NCI-H446 (cell line): ENCODE measurements around the gene MVK.

Source experiments
- DNase-seq, 2 experiments: peaks; one replicate each; lab custom pipeline; 2025; lab: John Stamatoyannopoulos, UW

MVK gene

GRCh38 chr12:109545826-109546225 is 27.8 kb upstream of the MVK start:
- no peak for DNase-seq

GRCh38 chr12:109547286-109547685 is 26.3 kb upstream of the MVK start:
- DNase-seq: no peak

GRCh38 chr12:109548258-109548657 is 25.3 kb upstream of the MVK start:
- no peak for DNase-seq

- DNase-seq: peak in 1 of 2 experiments; percentile 23
Measured at GRCh38 chr12:109549613-109550270, 23.9 kb upstream of the MVK start.

GRCh38 chr12:109550281-109550680 is 23.3 kb upstream of the MVK start:
- no peak for DNase-seq

- no peak for DNase-seq
Measured at GRCh38 chr12:109551108-109551507, 22.5 kb upstream of the MVK start.

- DNase-seq: no peak
Measured at GRCh38 chr12:109552971-109553370, 20.6 kb upstream of the MVK start.

- DNase-seq: no peak
Measured at GRCh38 chr12:109553483-109553882, 20.1 kb upstream of the MVK start.

GRCh38 chr12:109553906-109554500 is 19.6 kb upstream of the MVK start:
- DNase-seq: no peak

- no peak for DNase-seq
Measured at GRCh38 chr12:109554761-109555160, 18.8 kb upstream of the MVK start.

- no peak for DNase-seq
Measured at GRCh38 chr12:109555431-109556315, 17.9 kb upstream of the MVK start.

- DNase-seq: no peak
Measured at GRCh38 chr12:109557200-109557599, 16.4 kb upstream of the MVK start.

GRCh38 chr12:109557805-109558204 is 15.8 kb upstream of the MVK start:
- no peak for DNase-seq

GRCh38 chr12:109558374-109559199 is 15.0 kb upstream of the MVK start:
- no peak for DNase-seq

- no peak for DNase-seq
Measured at GRCh38 chr12:109559200-109559505, 14.4 kb upstream of the MVK start.

- DNase-seq: no peak
Measured at GRCh38 chr12:109559601-109560000, 14.0 kb upstream of the MVK start.

GRCh38 chr12:109560867-109561710 is 12.5 kb upstream of the MVK start:
- no peak for DNase-seq

GRCh38 chr12:109561711-109562030 is 11.9 kb upstream of the MVK start:
- no peak for DNase-seq

GRCh38 chr12:109562871-109563270 is 10.7 kb upstream of the MVK start:
- no peak for DNase-seq

GRCh38 chr12:109563291-109564284 is 10.0 kb upstream of the MVK start:
- no peak for DNase-seq
